Neural progenitor cell (in vitro differentiated cells): ENCODE data around the gene NEDD4L. TPM values are rescaled to one million over a fixed set of nuclear protein-coding genes. Genes with fewer than 3 reads are reported as not detected.
A peak's percentile ranks its signal among the peaks of the same experiment; 100 is the strongest.

Experiments
- DNase-seq: peaks from one replicate; pipeline ENCODE4 v3.0.0-alpha.2; 2016; ENCODE audit warnings: low spot score
- H2AFZ ChIP-seq: fragments of 200-600 bp; sonication (generic); replicated peaks from 2 replicates; pipeline ENCODE4 v1.6.1; 2016; ENCODE audit warnings: antibody characterized with exemption
- H3F3A ChIP-seq: fragments of 200-600 bp; sonication (generic); 2 replicates; pipeline ENCODE4 v1.6.1; 2016; ENCODE audit warnings: antibody characterized with exemption, low read depth
- H3K27ac ChIP-seq: fragments of 200-600 bp; sonication (generic); 2 replicates; pipeline ENCODE4 v1.5.1; 2016; ENCODE audit warnings: mild to moderate bottlenecking
- H3K27me3 ChIP-seq: fragments of 200-600 bp; sonication (generic); 2 replicates; pipeline ENCODE4 v1.6.1; 2016; ENCODE audit warnings: mild to moderate bottlenecking, moderate library complexity
- H3K36me3 ChIP-seq: fragments of 200-600 bp; sonication (generic); 2 replicates; pipeline ENCODE4 v1.5.1; 2016
- H3K4me1 ChIP-seq: fragments of 200-600 bp; sonication (generic); 2 replicates; pipeline ENCODE4 v1.6.1; 2016; ENCODE audit warnings: mixed run types
- H3K4me2 ChIP-seq: fragments of 200-600 bp; sonication (generic); 2 replicates; pipeline ENCODE4 v1.6.1; 2016
- H3K4me3 ChIP-seq: fragments of 200-600 bp; sonication (generic); 2 replicates; pipeline ENCODE4 v1.5.1; 2016
- H3K79me2 ChIP-seq: fragments of 200-600 bp; sonication (generic); 2 replicates; pipeline ENCODE4 v1.6.1; 2016; ENCODE audit warnings: low read depth
- H3K9ac ChIP-seq: fragments of 200-600 bp; sonication (generic); 2 replicates; pipeline ENCODE4 v1.6.1; 2016
- H3K9me3 ChIP-seq: fragments of 200-600 bp; sonication (generic); 2 replicates; pipeline ENCODE4 v1.5.1; 2016; ENCODE audit warnings: low read depth
- H4K20me1 ChIP-seq: fragments of 200-600 bp; sonication (generic); 2 replicates; pipeline ENCODE4 v1.6.1; 2016; ENCODE audit warnings: low read depth
- H3K27ac Mint-ChIP-seq: 3 replicates; pipeline ENCODE4 v1.8.0; 2021; ENCODE audit warnings: mixed read lengths
- H3K27me3 Mint-ChIP-seq: 2 replicates; pipeline ENCODE4 v1.8.0; 2022; ENCODE audit warnings: low read depth, mild to moderate bottlenecking, inconsistent platforms, moderate library complexity, mixed read lengths; ENCODE audit not compliant: insufficient read depth
- H3K36me3 Mint-ChIP-seq: 3 replicates; pipeline ENCODE4 v1.8.0; 2021; ENCODE audit warnings: mixed read lengths
- H3K4me1 Mint-ChIP-seq: 3 replicates; pipeline ENCODE4 v1.8.0; 2021; ENCODE audit warnings: mixed read lengths
- H3K4me3 Mint-ChIP-seq: 3 replicates; pipeline ENCODE4 v1.8.0; 2021; ENCODE audit warnings: mild to moderate bottlenecking, moderate library complexity, mixed read lengths
- H3K9me3 Mint-ChIP-seq: 3 replicates; pipeline ENCODE4 v1.8.0; 2020; ENCODE audit warnings: mixed read lengths
- CTCF ChIP-seq: fragments of 200-600 bp; sonication (generic); IDR thresholded peaks from 2 replicates; pipeline ENCODE4 v1.5.1; 2017; ENCODE audit warnings: antibody characterized with exemption, mild to moderate bottlenecking
- EZH2 ChIP-seq: fragments of 200-600 bp; sonication (generic); IDR thresholded peaks from 2 replicates; pipeline ENCODE4 v1.6.1; 2017; ENCODE audit warnings: antibody characterized with exemption, mild to moderate bottlenecking, moderate library complexity
- EZH2phosphoT487 ChIP-seq: fragments of 200-600 bp; sonication (generic); IDR thresholded peaks from 2 replicates; pipeline ENCODE4 v1.6.1; 2017; ENCODE audit warnings: antibody characterized with exemption
- total RNA-seq: library from RNA; depleted of rRNA; stranded (reverse); fragments of >200 nt; gene quantifications from 2 replicates; pipeline ENCODE4 v1.2.3, GENCODE V29; 2015; ENCODE audit warnings: low replicate concordance

Gene NEDD4L
- total RNA-seq, 1 donor from 2014 or later: 55.5 TPM

- Mint-ChIP-seq H3K9me3 (no peaks in the 10 kb centered on the region), H3K4me3 (no peak overlapping the region), H3K27me3 (peaks cover 5% of the 10 kb centered on the region), H3K27ac (no peak overlapping the region), H3K4me1 (peaks cover 58% of the 10 kb centered on the region), H3K36me3 (peaks cover 5% of the 10 kb centered on the region)
- H3K27ac ChIP-seq: no peak overlapping the region
- H3K4me1 ChIP-seq: peaks cover 35% of the 10 kb centered on the region
- H3F3A ChIP-seq: no peaks in the 10 kb centered on the region
- peaks cover 17% of the 10 kb centered on the region for H4K20me1 ChIP-seq
- H3K4me3 ChIP-seq: no peak overlapping the region
- H3K79me2 ChIP-seq: peaks cover 8% of the 10 kb centered on the region
- TF ChIP-seq EZH2 (no peak), EZH2phosphoT487 (no peak), CTCF (no peak)
- H3K9ac ChIP-seq: no peak overlapping the region
- H3K4me2 ChIP-seq: peak overlapping the region; percentile 54
- no peaks in the 10 kb centered on the region for H3K9me3 ChIP-seq
- DNase-seq: no peak
- H3K27me3 ChIP-seq: no peaks in the 10 kb centered on the region
- H3K36me3 ChIP-seq: no peaks in the 10 kb centered on the region
- no peak overlapping the region for H2AFZ ChIP-seq
Observed at GRCh38 chr18:58228176-58228575, 184.2 kb downstream of the NEDD4L start.

DNA sequence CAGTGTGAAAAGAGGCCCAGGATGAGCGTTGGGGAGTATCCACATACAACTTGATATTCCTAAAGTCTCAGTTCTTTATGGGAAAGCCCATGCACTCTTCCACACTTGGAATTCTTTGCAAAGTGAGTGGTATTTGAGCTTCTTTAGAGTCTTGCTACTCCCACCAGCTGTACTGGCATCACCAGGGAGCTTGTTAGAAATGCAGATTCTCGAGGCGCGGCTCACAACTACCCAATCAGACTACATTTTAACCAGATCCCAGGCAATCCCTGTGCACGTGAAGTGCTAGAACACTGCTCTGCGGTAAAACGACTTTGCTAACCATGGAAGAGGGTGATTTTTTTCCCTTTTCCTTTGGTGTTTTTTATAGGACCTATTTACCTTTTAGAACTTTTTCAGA is 184.7 kb downstream of the NEDD4L start:
- H3K27ac ChIP-seq: no peak overlapping the region
- H3K79me2 ChIP-seq: peaks cover 8% of the 10 kb centered on the region
- no peaks in the 10 kb centered on the region for H3K27me3 ChIP-seq
- no peak for DNase-seq
- peaks cover 35% of the 10 kb centered on the region for H3K4me1 ChIP-seq
- H3K36me3 Mint-ChIP-seq: peaks cover 5% of the 10 kb centered on the region
- H3F3A ChIP-seq: no peaks in the 10 kb centered on the region
- no peak overlapping the region for H3K27ac Mint-ChIP-seq
- TF ChIP-seq EZH2phosphoT487: no peak
- no peak for TF ChIP-seq CTCF
- TF ChIP-seq EZH2: no peak
- peaks cover 16% of the 10 kb centered on the region for H4K20me1 ChIP-seq
- peaks cover 52% of the 10 kb centered on the region for H3K4me1 Mint-ChIP-seq
- H3K4me3 Mint-ChIP-seq: no peak overlapping the region
- no peak overlapping the region for H3K4me3 ChIP-seq
- H3K9me3 ChIP-seq: no peaks in the 10 kb centered on the region
- H2AFZ ChIP-seq: no peak overlapping the region
- H3K27me3 Mint-ChIP-seq: peaks cover 4% of the 10 kb centered on the region
- H3K9me3 Mint-ChIP-seq: no peaks in the 10 kb centered on the region
- H3K4me2 ChIP-seq: peak overlapping the region; percentile 54
- no peak overlapping the region for H3K9ac ChIP-seq
- no peaks in the 10 kb centered on the region for H3K36me3 ChIP-seq

GRCh38 chr18:58229162-58229561 is 185.1 kb downstream of the NEDD4L start:
- Histone ChIP-seq H2AFZ (no peak overlapping the region), H3K9me3 (no peaks in the 10 kb centered on the region), H3K36me3 (no peaks in the 10 kb centered on the region), H3K27ac (no peak overlapping the region), H3K4me1 (peaks cover 34% of the 10 kb centered on the region), H3K79me2 (peaks cover 8% of the 10 kb centered on the region), H3K9ac (no peak overlapping the region), H3K27me3 (no peaks in the 10 kb centered on the region), H3F3A (no peaks in the 10 kb centered on the region), H4K20me1 (peaks cover 12% of the 10 kb centered on the region), H3K4me2 (peak overlapping the region; percentile 54), H3K4me3 (no peak overlapping the region)
- TF ChIP-seq EZH2: no peak
- TF ChIP-seq EZH2phosphoT487: no peak
- no peak for TF ChIP-seq CTCF
- no peak for DNase-seq
- Mint-ChIP-seq H3K36me3 (peaks cover 5% of the 10 kb centered on the region), H3K4me3 (no peak overlapping the region), H3K4me1 (peaks cover 48% of the 10 kb centered on the region), H3K27me3 (peaks cover 4% of the 10 kb centered on the region), H3K9me3 (no peaks in the 10 kb centered on the region), H3K27ac (no peak overlapping the region)
